ENCODE data around the gene PDGFRB. TPM values are rescaled to one million over a fixed set of nuclear protein-coding genes. Genes with fewer than 3 reads are reported as not detected.

The PDGFRB gene
- total and polyA plus RNA-seq, 9 of the 15 experiments (the other 6 are each of a cell fraction or from before 2014, with no cell fraction given): 0.01 to 1.5 (median 0.09) TPM; not detected in 3

DNA sequence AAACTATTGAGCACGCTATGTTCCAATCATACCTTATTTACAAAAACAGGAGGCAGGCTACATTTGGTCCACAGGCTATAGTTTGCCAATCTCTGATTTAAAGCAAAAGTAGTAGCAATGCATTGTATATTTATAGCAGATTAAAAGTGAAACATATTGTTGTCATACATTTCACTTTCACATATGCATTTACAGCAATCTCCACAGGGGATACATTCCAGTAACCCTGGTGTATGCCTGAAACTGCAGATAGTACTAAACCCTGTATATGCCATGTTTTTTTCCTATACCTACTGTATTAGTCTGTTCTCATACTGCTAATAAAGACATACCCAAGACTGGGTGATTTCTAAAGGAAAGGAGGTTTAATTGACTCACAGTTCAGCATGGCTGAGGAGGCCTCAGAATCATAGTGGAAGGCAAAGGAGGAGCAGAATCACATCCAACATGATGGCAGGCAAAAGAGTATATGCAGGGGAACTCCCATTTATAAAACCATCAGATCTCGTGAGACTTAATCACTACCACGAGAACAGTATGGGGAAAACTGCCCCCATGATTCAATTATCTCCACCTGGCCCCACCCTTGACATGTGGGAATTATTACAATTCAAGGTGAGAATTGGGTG is 63.4 kb downstream of the PDGFRB start:
- intact Hi-C loops (cut with micrococcal nuclease): no loop called here
- Histone ChIP-seq H3K27me3 (ENCODE audit: control insufficient read depth in 2 of 2, insufficient read depth in 2 of 2, low read length in 2 of 2) (peaks cover 13 to 18% of the 10 kb centered on the region in 2 experiments; a peak in 4 of 5 replicates), H4K20me1 (replicated peaks; ENCODE audit: control insufficient read depth, insufficient read depth, low read length) (no peaks in the 10 kb centered on the region), H3K9ac (ENCODE audit: insufficient read depth in 1 of 2, low read depth in 2 of 2, low read length in 2 of 2) (no peak overlapping the region), H3K79me2 (ENCODE audit: control insufficient read depth, insufficient read depth, low read length) (no peaks in the 10 kb centered on the region), H3K4me1 (replicated peaks in 1 of 2; ENCODE audit: control insufficient read depth in 2 of 2, insufficient read depth in 2 of 2, low read length in 2 of 2) (no peaks in the 10 kb centered on the region), H3K4me2 (ENCODE audit: insufficient read depth, low read length) (no peak overlapping the region), H3K4me3 (no peak overlapping the region), H3K9me1 (ENCODE audit: control insufficient read depth, insufficient read depth, low read length) (no peaks in the 10 kb centered on the region), H3K9me3 (replicated peaks; ENCODE audit: control insufficient read depth, insufficient read depth, low read depth, low read length) (no peaks in the 10 kb centered on the region), H3K27ac (ENCODE audit: extremely low read depth, low read depth, low read length) (no peak overlapping the region), H3K36me3 (ENCODE audit: control insufficient read depth, insufficient read depth, low read length) (no peaks in the 10 kb centered on the region), H2AFZ (ENCODE audit: low read depth, low read length) (no peak overlapping the region)
- ChIA-PET CTCF (ENCODE audit: low intra/inter-chr PET ratio) (no interaction called here), POLR2A (interaction anchor here (0.6 kb wide), 1 partner anchor 326 kb away, joined by 3 read pairs; no protein-coding TSS in a partner anchor)
- FAIRE-seq (no peak), ATAC-seq (no peak), DNase-seq (ENCODE audit: extremely low read depth in 1 of 4, low spot score in 3 of 4) (no peak)
- TF ChIP-seq CHD2 (IDR thresholded peaks at IDR 0.05; ENCODE audit: low read depth, low read length) (0 out of 2 replicates have a peak, but pooled peaks have one; percentile 40), ZNF512 (tag; IDR thresholded peaks at IDR 0.05) (no peak)
- WGBS (ENCODE audit: insufficient coverage, low coverage, missing lambda C conversion rate): 2% methylated on average over 3 of the region's 3 CpGs
- no TSS peak for BruUV-seq (replicated peaks)
- in situ Hi-C loops (cut with MboI): no loop called here
